ENCODE measurements around the gene IL1R2. TPM values are rescaled to one million over a fixed set of nuclear protein-coding genes. Genes with fewer than 3 reads are reported as not detected.

IL1R2 gene
- total RNA-seq, 1 experiment from 2014 or later = 6.6 TPM

GRCh38 chr2:101974663-101975062 lies 17.1 kb upstream of the IL1R2 start:
- no peak for DNase-seq (ENCODE audit: low spot score)

GRCh38 chr2:101975171-101975870 lies 16.4 kb upstream of the IL1R2 start:
- DNase-seq (ENCODE audit: low spot score) = no peak

- DNase-seq (ENCODE audit: low spot score) = no peak
Measured at GRCh38 chr2:101976891-101977290, 14.9 kb upstream of the IL1R2 start.

- no peak for DNase-seq (ENCODE audit: low spot score)
Measured at GRCh38 chr2:101980368-101980767, 11.4 kb upstream of the IL1R2 start.

GRCh38 chr2:101981066-101981465 lies 10.7 kb upstream of the IL1R2 start:
- no peak for DNase-seq (ENCODE audit: low spot score)

- no peak for DNase-seq (ENCODE audit: low spot score)
Measured at GRCh38 chr2:101981504-101981903, 10.3 kb upstream of the IL1R2 start.

GRCh38 chr2:101982495-101983029 lies 9.2 kb upstream of the IL1R2 start:
- no peak for DNase-seq (ENCODE audit: low spot score)

- no peak for DNase-seq (ENCODE audit: low spot score)
Measured at GRCh38 chr2:101983486-101983885, 8.3 kb upstream of the IL1R2 start.

- DNase-seq (ENCODE audit: low spot score) = peak; percentile 30
Measured at GRCh38 chr2:101983928-101984327, 7.8 kb upstream of the IL1R2 start.

GRCh38 chr2:101984656-101985055 lies 7.1 kb upstream of the IL1R2 start:
- no peak for DNase-seq (ENCODE audit: low spot score)

GRCh38 chr2:101985101-101985792 lies 6.5 kb upstream of the IL1R2 start:
- no peak for DNase-seq (ENCODE audit: low spot score)

- no peak for DNase-seq (ENCODE audit: low spot score)
Measured at GRCh38 chr2:101985793-101986164, 6.0 kb upstream of the IL1R2 start.

GRCh38 chr2:101986376-101986775 lies 5.4 kb upstream of the IL1R2 start:
- no peak for DNase-seq (ENCODE audit: low spot score)

GRCh38 chr2:101986804-101987740 lies 4.7 kb upstream of the IL1R2 start:
- DNase-seq (ENCODE audit: low spot score) = no peak

- DNase-seq (ENCODE audit: low spot score) = no peak
Measured at GRCh38 chr2:101987832-101988231, 3.9 kb upstream of the IL1R2 start.

- DNase-seq (ENCODE audit: low spot score) = no peak
Measured at GRCh38 chr2:101988541-101988940, 3.2 kb upstream of the IL1R2 start.

GRCh38 chr2:101989740-101990460 lies 1.9 kb upstream of the IL1R2 start:
- no peak for DNase-seq (ENCODE audit: low spot score)

- no peak for DNase-seq (ENCODE audit: low spot score)
Measured at GRCh38 chr2:101993772-101994171, 2.0 kb downstream of the IL1R2 start.

GRCh38 chr2:101995019-101995418 lies 3.3 kb downstream of the IL1R2 start:
- DNase-seq (ENCODE audit: low spot score) = no peak

- no peak for DNase-seq (ENCODE audit: low spot score)
Measured at GRCh38 chr2:101995804-101996203, 4.0 kb downstream of the IL1R2 start.

GRCh38 chr2:101998556-101998895 lies 6.8 kb downstream of the IL1R2 start:
- peak; percentile 11 for DNase-seq (ENCODE audit: low spot score)

All from HT-29 (cell line).